Measurements from ENCODE around the gene CCDC7.

DNA sequence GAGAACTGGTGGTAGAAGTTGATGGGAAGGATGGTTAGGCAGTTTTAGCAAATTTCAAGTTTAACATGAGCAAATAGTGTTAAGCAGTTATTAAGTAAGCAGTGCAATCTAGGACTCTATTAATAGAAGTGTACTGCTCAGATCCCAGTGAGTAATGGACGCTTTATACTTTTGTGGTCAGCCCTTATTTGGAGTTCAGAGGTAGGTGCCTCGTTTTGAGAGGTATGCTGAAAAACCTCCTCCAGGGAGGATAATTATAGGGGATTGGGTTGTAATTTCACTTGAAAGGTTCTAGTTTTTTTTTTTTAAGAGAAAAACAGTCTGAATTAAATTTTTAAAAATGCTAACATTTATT is 33.5 kb upstream of the CCDC7 start:
- TF ChIP-seq POLR2A (IDR thresholded peaks at IDR 0.05; ENCODE audit: low read depth): no peak
- TF ChIP-seq EP300 (IDR thresholded peaks at IDR 0.05): no peak
- TF ChIP-seq, protein P1, sequence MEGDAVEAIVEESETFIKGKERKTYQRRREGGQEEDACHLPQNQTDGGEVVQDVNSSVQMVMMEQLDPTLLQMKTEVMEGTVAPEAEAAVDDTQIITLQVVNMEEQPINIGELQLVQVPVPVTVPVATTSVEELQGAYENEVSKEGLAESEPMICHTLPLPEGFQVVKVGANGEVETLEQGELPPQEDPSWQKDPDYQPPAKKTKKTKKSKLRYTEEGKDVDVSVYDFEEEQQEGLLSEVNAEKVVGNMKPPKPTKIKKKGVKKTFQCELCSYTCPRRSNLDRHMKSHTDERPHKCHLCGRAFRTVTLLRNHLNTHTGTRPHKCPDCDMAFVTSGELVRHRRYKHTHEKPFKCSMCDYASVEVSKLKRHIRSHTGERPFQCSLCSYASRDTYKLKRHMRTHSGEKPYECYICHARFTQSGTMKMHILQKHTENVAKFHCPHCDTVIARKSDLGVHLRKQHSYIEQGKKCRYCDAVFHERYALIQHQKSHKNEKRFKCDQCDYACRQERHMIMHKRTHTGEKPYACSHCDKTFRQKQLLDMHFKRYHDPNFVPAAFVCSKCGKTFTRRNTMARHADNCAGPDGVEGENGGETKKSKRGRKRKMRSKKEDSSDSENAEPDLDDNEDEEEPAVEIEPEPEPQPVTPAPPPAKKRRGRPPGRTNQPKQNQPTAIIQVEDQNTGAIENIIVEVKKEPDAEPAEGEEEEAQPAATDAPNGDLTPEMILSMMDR (IDR thresholded peaks at IDR 0.05): no peak
- no peak for TF ChIP-seq POLR2AphosphoS5 (IDR thresholded peaks at IDR 0.05)

All from esophagus muscularis mucosa (tissue), 4 donors.